GM11168 (cell line): ENCODE measurements around the gene PRKD1.

ENCODE experiments used
- in situ Hi-C: fragments of 300-500 bp; cut with MboI; formaldehyde crosslinking; loops from one replicate; pipeline ENCODE4 v1.12.0; 2022; ENCODE audit warnings: low sequenced_read_pairs; ENCODE audit not compliant: unreplicated experiment

Gene PRKD1

DNA sequence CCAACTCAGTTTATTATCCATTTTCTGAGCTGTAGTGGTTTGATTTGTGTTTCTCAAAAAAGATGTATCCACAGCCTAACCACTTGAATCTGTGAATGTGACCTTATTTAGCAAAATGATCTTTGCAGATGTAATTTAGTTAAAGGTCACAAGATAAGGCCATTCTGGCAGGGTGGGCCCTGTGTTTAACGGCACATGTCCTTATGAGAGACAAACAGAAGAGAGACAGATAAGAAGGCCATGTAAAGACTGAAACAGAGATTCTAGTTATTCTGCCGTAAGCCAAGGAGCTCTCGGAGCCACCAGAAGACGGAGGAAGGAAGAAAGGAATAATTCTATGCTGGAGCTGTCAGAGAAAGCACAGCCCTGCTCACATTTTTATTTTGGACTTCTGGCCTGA is 374.2 kb downstream of the PRKD1 start:
- in situ Hi-C loops = no loop called here

DNA sequence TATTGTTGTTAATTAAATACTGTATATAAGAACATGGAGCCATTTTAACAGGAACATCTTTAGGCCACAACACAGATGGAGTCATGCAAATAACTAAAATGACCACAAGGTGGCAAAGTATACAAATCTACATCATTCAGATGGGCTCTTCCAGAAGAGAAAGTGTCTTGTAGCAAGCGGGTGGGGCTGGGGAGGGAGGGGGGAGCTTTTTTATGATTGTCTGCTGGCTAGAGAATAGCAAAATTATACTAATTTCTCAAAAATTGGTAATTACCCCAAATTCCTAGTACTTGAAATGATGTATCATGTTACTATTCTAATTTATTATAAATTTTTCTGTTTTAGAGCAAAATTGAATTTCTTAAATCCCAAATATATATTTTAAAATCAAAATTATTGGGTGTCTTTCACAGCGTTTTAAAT is 378.7 kb downstream of the PRKD1 start:
- in situ Hi-C loops = loop anchor here (25.0 kb wide), 2 partner anchors 787 to 888 kb away; partner anchors contain the start of gene FOXG1

DNA sequence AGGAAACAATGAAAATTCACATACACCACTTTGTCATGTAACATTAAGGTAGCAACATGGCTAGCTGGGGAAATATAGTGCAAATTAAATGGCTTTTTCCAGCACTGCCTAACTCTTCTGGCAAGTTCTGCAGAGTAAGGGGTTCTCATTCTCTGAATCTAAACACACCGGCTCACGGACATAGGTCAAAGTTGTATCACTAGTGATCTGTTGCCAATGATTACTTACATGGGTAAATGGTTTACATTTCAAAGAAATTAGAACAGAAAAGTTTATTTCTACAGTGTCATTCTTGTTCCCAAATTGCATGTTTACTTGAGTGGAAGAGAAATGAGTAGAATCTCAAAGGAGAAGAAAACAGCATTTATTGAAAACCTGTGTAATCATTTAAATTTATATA is 381.9 kb downstream of the PRKD1 start:
- in situ Hi-C loops = loop anchor here (25.0 kb wide), 2 partner anchors 783 to 892 kb away; partner anchors contain the start of gene FOXG1

DNA sequence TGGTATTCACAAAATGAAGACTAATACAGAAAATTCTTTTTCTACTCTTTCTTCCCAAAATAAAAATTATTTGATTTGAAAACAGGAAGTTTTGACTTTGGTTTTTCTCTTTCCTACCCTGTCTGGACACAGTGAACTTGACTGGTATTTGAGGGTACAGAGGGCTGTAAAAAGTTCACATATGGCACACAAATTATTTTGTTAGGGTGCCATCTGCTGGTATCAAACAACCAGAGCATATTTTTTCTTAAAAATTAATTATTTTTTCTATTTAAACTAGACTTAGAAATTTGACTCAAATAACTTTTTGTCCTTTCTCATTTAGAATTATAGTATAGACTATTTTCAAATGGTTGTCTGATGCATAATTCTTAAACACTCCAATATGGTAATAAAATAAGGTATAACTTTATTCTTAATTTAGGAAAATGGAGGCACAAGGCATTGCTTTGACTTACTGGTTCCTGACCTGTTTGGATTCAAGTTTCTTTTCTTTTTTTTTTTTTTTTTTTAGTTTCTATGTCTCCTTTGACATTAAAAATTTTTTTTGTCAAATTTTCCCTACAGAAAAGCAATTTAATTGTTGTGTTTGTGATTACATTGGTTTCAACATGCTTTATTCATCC is 390.6 kb downstream of the PRKD1 start:
- in situ Hi-C loops = loop anchor here (25.0 kb wide), 2 partner anchors 775 to 900 kb away; partner anchors contain the start of gene FOXG1

DNA sequence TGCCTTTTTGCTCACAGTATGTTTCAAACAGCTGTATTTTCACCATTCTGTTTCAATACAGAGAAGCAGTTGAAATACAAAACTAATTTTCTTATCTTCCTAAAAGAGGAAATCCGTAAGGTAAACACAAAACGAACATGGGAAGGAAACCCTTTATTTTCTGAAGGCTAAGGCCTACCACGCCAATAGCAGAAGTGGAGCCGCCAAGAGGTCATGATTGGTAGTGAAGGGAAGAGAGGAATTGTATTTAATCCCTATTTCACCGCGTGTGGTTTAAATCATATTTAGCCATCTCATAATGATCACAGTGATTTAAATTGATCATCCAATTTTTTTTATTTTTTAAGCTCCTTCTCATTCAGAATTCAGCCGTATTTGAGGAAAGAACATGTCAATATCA is 398.2 kb downstream of the PRKD1 start:
- in situ Hi-C loops = loop anchor here (25.0 kb wide), 2 partner anchors 767 to 908 kb away; partner anchors contain the start of gene FOXG1

DNA sequence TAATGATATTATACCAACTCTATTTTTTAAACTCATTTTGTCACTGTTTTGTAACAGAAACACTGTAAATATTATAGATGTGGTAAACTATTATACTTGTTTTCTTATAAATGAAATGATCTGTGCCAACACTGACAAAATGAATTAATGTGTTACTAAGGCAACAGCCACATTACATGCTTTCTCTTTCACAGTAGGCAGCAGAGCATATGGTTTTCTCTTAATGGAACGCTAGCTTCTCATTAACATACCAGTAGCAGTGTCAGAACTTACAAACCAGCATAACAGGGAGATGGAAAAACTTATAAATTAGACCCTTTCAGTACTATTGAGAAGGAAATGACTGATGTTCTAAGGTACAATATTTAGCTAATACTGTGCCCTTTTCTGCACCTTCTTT is 398.8 kb downstream of the PRKD1 start:
- in situ Hi-C loops = loop anchor here (25.0 kb wide), 2 partner anchors 767 to 908 kb away; partner anchors contain the start of gene FOXG1

DNA sequence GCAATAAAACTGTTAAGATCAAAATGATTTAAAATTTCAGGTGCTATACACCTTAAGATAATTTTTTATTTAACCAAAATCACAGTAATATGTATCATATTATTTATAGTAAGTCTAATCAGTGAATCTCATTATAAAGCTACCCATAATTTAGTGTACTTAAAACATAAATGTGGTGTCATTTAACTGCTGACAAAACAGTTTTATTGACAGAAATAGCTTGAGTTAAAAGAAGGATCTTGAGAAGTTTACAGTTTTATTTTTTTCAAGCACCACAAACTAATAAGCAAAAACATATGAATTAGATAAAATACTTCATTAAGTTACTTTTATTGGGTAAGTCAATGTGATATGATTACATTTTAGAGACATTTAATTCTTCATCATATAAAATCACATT is 400.4 kb downstream of the PRKD1 start:
- in situ Hi-C loops = loop anchor here (25.0 kb wide), 2 partner anchors 765 to 910 kb away; partner anchors contain the start of gene FOXG1
